HCT116 (cell line): Measurements from ENCODE around the gene SLIT1. TPM values are rescaled to one million over a fixed set of nuclear protein-coding genes. Genes with fewer than 3 reads are reported as not detected.

Source experiments
- ATAC-seq: fragments of 200-7000 bp; cut with Tn5 transposase; 2 replicates; pipeline ENCODE4 v1.9.1; 2020; ENCODE audit warnings: mild to moderate bottlenecking, moderate library complexity
- BruUV-seq: library from RNA; stranded (reverse); fragments of 400-500 nt; replicated peaks from 2 replicates; lab custom pipeline; 2021; lab: Mats Ljungman, UMichigan
- CTCF ChIA-PET: fragments of 300-600 bp; sonication (Branson Sonifier 250); formaldehyde crosslinking; loops from one replicate; lab custom pipeline; 2021; ENCODE audit warnings: antibody characterized with exemption; lab: Charles Lee
- POLR2A ChIA-PET: fragments of 300-600, 350-600 bp; sonication (Branson Sonifier 250); formaldehyde crosslinking; loops from one replicate; lab custom pipeline; 2021; ENCODE audit warnings: antibody characterized with exemption; lab: Charles Lee
- RAD21 ChIA-PET, 2 experiments: fragments of 300-600 bp; sonication (Branson Sonifier 250); formaldehyde crosslinking; loops; one replicate each; lab custom pipeline; 2023; ENCODE audit warnings: low total read pairs in 2 of 2; ENCODE audit not compliant: uncharacterized antibody in 2 of 2, unreplicated experiment in 2 of 2, low non-redundant PET in 1 of 2; lab: Charles Lee
- DNase-seq: peaks from one replicate; pipeline ENCODE4 v3.0.0-alpha.2; 2010; ENCODE audit warnings: low read depth, low spot score
- H2AFZ ChIP-seq: fragments of 200-600 bp; shearing (Covaris generic), sonication (generic); 2 replicates; pipeline ENCODE4 v1.6.1; 2017; ENCODE audit warnings: low read depth, mixed run types, mixed read lengths, antibody characterized with exemption, low read length; ENCODE audit not compliant: poor library complexity, severe bottlenecking
- H3K27ac ChIP-seq: 2 replicates; pipeline ENCODE4 v1.5.1; 2012; ENCODE audit warnings: low read depth, low read length
- H3K27me3 ChIP-seq: fragments of 200-600 bp; sonication (generic); 2 replicates; pipeline ENCODE4 v1.6.1; 2016; ENCODE audit warnings: mixed run types, low read length, mixed read lengths; ENCODE audit not compliant: insufficient read depth
- H3K36me3 ChIP-seq, 2 experiments: fragments of 200-500 bp in 1 of 2; fragments of 200-600 bp in 1 of 2; sonication (Bioruptor generic) in 1 of 2; sonication (generic) in 1 of 2; 2 replicates each; pipeline versions ENCODE4 v1.5.1 to v1.6.1; 2014 to 2016; ENCODE audit warnings: low read length in 2 of 2, inconsistent platforms in 1 of 2, mixed read lengths in 1 of 2, mixed run types in 1 of 2; ENCODE audit not compliant: insufficient read depth in 2 of 2, control insufficient read depth in 1 of 2
- H3K4me1 ChIP-seq, 2 experiments: fragments of 200-600 bp in 1 of 2; sonication (generic) in 1 of 2; 2 replicates each; pipeline versions ENCODE4 v1.5.1 to v1.6.1; 2012 to 2017; ENCODE audit warnings: low read length in 2 of 2, inconsistent platforms in 1 of 2, mild to moderate bottlenecking in 1 of 2, mixed read lengths in 1 of 2, mixed run types in 1 of 2, moderate library complexity in 1 of 2; ENCODE audit not compliant: insufficient read depth in 2 of 2, control insufficient read depth in 1 of 2
- H3K4me2 ChIP-seq: fragments of 200-600 bp; sonication (generic); 2 replicates; pipeline ENCODE4 v1.6.1; 2017; ENCODE audit warnings: mixed run types, low read length, mixed read lengths
- H3K4me3 ChIP-seq, 2 experiments: fragments of 200-600 bp in 1 of 2; sonication (generic) in 1 of 2; replicated peaks in 1 of 2; 2 replicates each; pipeline ENCODE4 v1.5.1; 2011 to 2016; ENCODE audit warnings: low read length in 2 of 2, control low read depth in 1 of 2, low read depth in 1 of 2, mild to moderate bottlenecking in 1 of 2, mixed read lengths in 1 of 2, mixed run types in 1 of 2
- H3K79me2 ChIP-seq: fragments of 200-600 bp; sonication (generic); 2 replicates; pipeline ENCODE4 v1.6.1; 2017; ENCODE audit warnings: mild to moderate bottlenecking, mixed run types, low read length, moderate library complexity, mixed read lengths; ENCODE audit not compliant: insufficient read depth
- H3K9ac ChIP-seq: fragments of 200-600 bp; sonication (generic); 2 replicates; pipeline ENCODE4 v1.6.1; 2016; ENCODE audit warnings: low read length, mixed read lengths
- H3K9me2 ChIP-seq: fragments of 200-600 bp; sonication (generic), shearing (Covaris generic); 2 replicates; pipeline ENCODE4 v1.6.1; 2017; ENCODE audit warnings: mixed run types, mild to moderate bottlenecking, moderate library complexity; ENCODE audit not compliant: insufficient read depth
- H3K9me3 ChIP-seq, 2 experiments: fragments of 200-500 bp in 1 of 2; fragments of 200-600 bp in 1 of 2; sonication (Bioruptor generic) in 1 of 2; sonication (generic) in 1 of 2; 2 replicates each; pipeline ENCODE4 v1.6.1; 2014 to 2017; ENCODE audit warnings: low read length in 2 of 2, mixed read lengths in 2 of 2, inconsistent platforms in 1 of 2, low read depth in 1 of 2, mild to moderate bottlenecking in 1 of 2, mixed run types in 1 of 2, moderate library complexity in 1 of 2; ENCODE audit not compliant: control insufficient read depth in 1 of 2, insufficient read depth in 1 of 2
- H4K20me1 ChIP-seq: fragments of 200-600 bp; sonication (generic), shearing (Covaris generic); 2 replicates; pipeline ENCODE4 v1.6.1; 2017; ENCODE audit warnings: mixed run types, mild to moderate bottlenecking, moderate library complexity; ENCODE audit not compliant: insufficient read depth
- CBX3 ChIP-seq: IDR thresholded peaks from 2 replicates; pipeline ENCODE4 v1.6.1; 2012; ENCODE audit warnings: low read depth
- CEBPB ChIP-seq: IDR thresholded peaks from 2 replicates; pipeline ENCODE4 v1.6.1; 2012; ENCODE audit warnings: low read depth
- EGR1 ChIP-seq: IDR thresholded peaks from 2 replicates; pipeline ENCODE4 v1.6.1; 2012; ENCODE audit warnings: low read depth
- ELF1 ChIP-seq: IDR thresholded peaks from 2 replicates; pipeline ENCODE4 v1.6.1; 2012; ENCODE audit warnings: low read depth, borderline replicate concordance
- EZH2phosphoT487 ChIP-seq: fragments of 200-600 bp; IDR thresholded peaks from 2 replicates; pipeline ENCODE4 v1.6.1; 2018; ENCODE audit warnings: antibody characterized with exemption, borderline replicate concordance
- FOSL1 ChIP-seq: IDR thresholded peaks from 2 replicates; pipeline ENCODE4 v1.6.1; 2012; ENCODE audit warnings: low read depth
- JUND ChIP-seq: IDR thresholded peaks from 2 replicates; pipeline ENCODE4 v1.6.1; 2012
- POLR2AphosphoS5 ChIP-seq: IDR thresholded peaks from 2 replicates; pipeline ENCODE4 v1.6.1; 2011; ENCODE audit warnings: mild to moderate bottlenecking, low read depth, low read length, moderate library complexity
- RAD21 ChIP-seq: IDR thresholded peaks from 2 replicates; pipeline ENCODE4 v1.6.1; 2012; ENCODE audit warnings: low read depth, mild to moderate bottlenecking
- SIN3A ChIP-seq: IDR thresholded peaks from 2 replicates; pipeline ENCODE4 v1.6.1; 2012; ENCODE audit warnings: low read depth
- SP1 ChIP-seq: IDR thresholded peaks from 2 replicates; pipeline ENCODE4 v1.6.1; 2012; ENCODE audit warnings: low read depth
- TCF7L2 ChIP-seq: IDR thresholded peaks from 2 replicates; pipeline ENCODE4 v1.7.0; 2011; ENCODE audit warnings: borderline replicate concordance, inconsistent platforms; ENCODE audit not compliant: insufficient read depth, insufficient read length; ENCODE audit errors: extremely low read depth
- ZNF274 ChIP-seq: fragments of 200-500 bp; sonication (Bioruptor generic); IDR thresholded peaks from 2 replicates; pipeline ENCODE4 v1.6.1; 2014; ENCODE audit warnings: mild to moderate bottlenecking, low read depth, low read length, inconsistent platforms
- intact Hi-C: fragments of 100-400 bp; cut with micrococcal nuclease; formaldehyde crosslinking; loops from 2 replicates; pipeline ENCODE4 v1.10.0; 2022
- total RNA-seq: library from RNA; stranded (reverse); gene quantifications from one replicate; pipeline ENCODE4 v1.2.1, GENCODE V29; 2021; ENCODE audit not compliant: unreplicated experiment
- TF ChIP-seq, protein P1 (sequence below): IDR thresholded peaks from 2 replicates; pipeline ENCODE4 v1.6.1; 2012
- TF ChIP-seq, protein P2 (sequence below), 3 experiments: fragments of 200-600 bp in 1 of 3; sonication (generic) in 1 of 3; IDR thresholded peaks in 2 of 3; conservative IDR thresholded peaks in 1 of 3; 2 replicates each; pipeline ENCODE4 v1.5.1; 2012 to 2017; ENCODE audit warnings: low read depth in 2 of 3, low read length in 2 of 3, antibody characterized with exemption in 1 of 3, borderline replicate concordance in 1 of 3, control low read depth in 1 of 3, mild to moderate bottlenecking in 1 of 3, mixed read lengths in 1 of 3, mixed run types in 1 of 3, moderate library complexity in 1 of 3; ENCODE audit not compliant: insufficient read depth in 1 of 3

SLIT1 gene
- total RNA-seq, 1 experiment from 2014 or later, result 0.42 TPM

DNA sequence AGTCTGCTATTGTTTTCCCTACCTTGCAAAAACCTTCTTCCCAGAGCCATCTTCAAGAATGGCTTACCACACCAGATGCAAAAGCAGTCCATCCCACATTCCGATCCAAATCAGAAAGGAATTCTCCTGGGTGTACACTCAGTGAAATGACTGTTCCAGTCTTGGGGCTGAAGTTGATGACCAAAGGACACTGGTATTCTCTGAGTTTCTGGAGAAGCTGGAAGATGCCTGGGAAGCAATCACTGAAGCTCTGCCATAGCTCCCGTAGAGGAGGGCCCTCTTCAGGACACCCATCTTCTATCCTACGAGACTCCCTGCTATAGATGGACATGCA lies 197.9 kb downstream of the SLIT1 start:
- no peaks in the 10 kb centered on the region for H3K9me2 ChIP-seq
- POLR2A ChIA-PET, result no interaction called here
- no TSS peak for BruUV-seq
- no peak for TF ChIP-seq CBX3
- TF ChIP-seq JUND, result no peak
- no peak for TF ChIP-seq ZNF274
- TF ChIP-seq EGR1, result no peak
- TF ChIP-seq CEBPB, result no peak
- TF ChIP-seq FOSL1, result no peak
- TF ChIP-seq EZH2phosphoT487, result no peak
- intact Hi-C loops, result no loop called here
- H3K9me3 ChIP-seq, result no peaks in the 10 kb centered on the region
- no peak overlapping the region for H3K4me3 ChIP-seq
- ATAC-seq (no peak), DNase-seq (no peak)
- RAD21 ChIA-PET, result no interaction called here
- no peak overlapping the region for H3K4me2 ChIP-seq
- CTCF ChIA-PET, result no interaction called here
- no peaks in the 10 kb centered on the region for H3K27me3 ChIP-seq
- H3K36me3 ChIP-seq, result no peaks in the 10 kb centered on the region
- no peaks in the 10 kb centered on the region for H4K20me1 ChIP-seq
- no peak overlapping the region for H3K27ac ChIP-seq
- no peak overlapping the region for H2AFZ ChIP-seq
- H3K4me1 ChIP-seq, result no peaks in the 10 kb centered on the region
- no peaks in the 10 kb centered on the region for H3K79me2 ChIP-seq
- no peak overlapping the region for H3K9ac ChIP-seq

DNA sequence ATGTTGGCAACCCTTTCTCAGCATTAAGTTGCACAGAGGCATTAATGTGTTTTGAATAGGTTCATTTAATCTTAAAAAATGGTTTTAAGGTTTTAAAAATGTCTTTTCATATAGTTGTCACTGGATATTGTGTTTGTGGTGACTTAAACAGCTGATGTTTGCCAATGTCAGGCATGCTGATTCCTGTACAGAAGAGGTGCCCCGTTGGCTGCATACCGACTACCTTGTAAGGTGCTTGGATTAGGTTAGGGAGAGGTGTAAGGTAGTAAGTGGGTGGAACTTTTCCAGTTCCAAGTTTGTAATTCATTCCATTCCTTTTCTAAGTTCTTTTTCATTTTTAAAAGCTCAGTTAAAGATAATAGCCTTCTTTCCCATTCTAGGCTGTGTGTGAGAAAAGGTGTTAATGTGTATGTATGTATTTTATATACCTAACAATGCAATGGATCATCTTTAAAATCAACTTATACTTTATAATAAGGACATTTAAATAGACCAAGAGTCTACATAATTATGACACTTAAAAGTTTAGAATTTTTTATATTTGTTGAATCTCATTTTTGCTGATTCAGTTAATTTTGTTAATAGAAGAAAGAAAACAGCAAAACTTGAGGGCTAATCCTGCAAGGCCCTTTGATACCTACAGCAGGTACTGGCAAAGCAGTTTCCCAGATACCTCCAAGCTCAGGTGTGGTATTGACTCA lies 198.5 kb downstream of the SLIT1 start:
- POLR2A ChIA-PET, result no interaction called here
- DNase-seq, result no peak
- RAD21 ChIA-PET, result no interaction called here
- CTCF ChIA-PET, result no interaction called here
- TF ChIP-seq SP1, result no peak
- no peak for TF ChIP-seq JUND
- no peak for TF ChIP-seq EGR1
- TF ChIP-seq EZH2phosphoT487, result no peak
- TF ChIP-seq ZNF274, result no peak
- TF ChIP-seq, protein P1, sequence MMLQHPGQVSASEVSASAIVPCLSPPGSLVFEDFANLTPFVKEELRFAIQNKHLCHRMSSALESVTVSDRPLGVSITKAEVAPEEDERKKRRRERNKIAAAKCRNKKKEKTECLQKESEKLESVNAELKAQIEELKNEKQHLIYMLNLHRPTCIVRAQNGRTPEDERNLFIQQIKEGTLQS, result no peak
- TF ChIP-seq RAD21, result no peak
- TF ChIP-seq SIN3A, result no peak
- TF ChIP-seq CBX3, result no peak
- no peak for TF ChIP-seq ELF1
- TF ChIP-seq TCF7L2, result no peak
- no peak for TF ChIP-seq POLR2AphosphoS5
- TF ChIP-seq, protein P2, sequence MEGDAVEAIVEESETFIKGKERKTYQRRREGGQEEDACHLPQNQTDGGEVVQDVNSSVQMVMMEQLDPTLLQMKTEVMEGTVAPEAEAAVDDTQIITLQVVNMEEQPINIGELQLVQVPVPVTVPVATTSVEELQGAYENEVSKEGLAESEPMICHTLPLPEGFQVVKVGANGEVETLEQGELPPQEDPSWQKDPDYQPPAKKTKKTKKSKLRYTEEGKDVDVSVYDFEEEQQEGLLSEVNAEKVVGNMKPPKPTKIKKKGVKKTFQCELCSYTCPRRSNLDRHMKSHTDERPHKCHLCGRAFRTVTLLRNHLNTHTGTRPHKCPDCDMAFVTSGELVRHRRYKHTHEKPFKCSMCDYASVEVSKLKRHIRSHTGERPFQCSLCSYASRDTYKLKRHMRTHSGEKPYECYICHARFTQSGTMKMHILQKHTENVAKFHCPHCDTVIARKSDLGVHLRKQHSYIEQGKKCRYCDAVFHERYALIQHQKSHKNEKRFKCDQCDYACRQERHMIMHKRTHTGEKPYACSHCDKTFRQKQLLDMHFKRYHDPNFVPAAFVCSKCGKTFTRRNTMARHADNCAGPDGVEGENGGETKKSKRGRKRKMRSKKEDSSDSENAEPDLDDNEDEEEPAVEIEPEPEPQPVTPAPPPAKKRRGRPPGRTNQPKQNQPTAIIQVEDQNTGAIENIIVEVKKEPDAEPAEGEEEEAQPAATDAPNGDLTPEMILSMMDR (IDR thresholded peaks at IDR 0.05 in 2 of 3, conservative IDR thresholded peaks at IDR 0.05 in 1 of 3; ENCODE audit: borderline replicate concordance in 1 of 3, insufficient read depth in 1 of 3, low read depth in 2 of 3, low read length in 2 of 3), result no peak
- no peak for TF ChIP-seq FOSL1
- BruUV-seq, result no TSS peak
- H3K4me1 ChIP-seq, result no peaks in the 10 kb centered on the region
- no peaks in the 10 kb centered on the region for H3K9me3 ChIP-seq
- no peaks in the 10 kb centered on the region for H3K79me2 ChIP-seq
- H4K20me1 ChIP-seq, result no peaks in the 10 kb centered on the region
- no peak overlapping the region for H2AFZ ChIP-seq
- intact Hi-C loops, result no loop called here
- no peak overlapping the region for H3K4me2 ChIP-seq
- H3K36me3 ChIP-seq, result no peaks in the 10 kb centered on the region
- no peak for ATAC-seq
- H3K9ac ChIP-seq, result no peak overlapping the region
- H3K9me2 ChIP-seq, result no peaks in the 10 kb centered on the region
- no peak overlapping the region for H3K27ac ChIP-seq
- no peak overlapping the region for H3K4me3 ChIP-seq
- no peaks in the 10 kb centered on the region for H3K27me3 ChIP-seq
